HG03342 (cell line): Measurements from ENCODE around the gene PGBD5.

Experiments used
- ATAC-seq: cut with Tn5 transposase; IDR thresholded peaks from one replicate; pipeline ENCODE4 v1.9.1; 2021; ENCODE audit warnings: mild to moderate bottlenecking, moderate library complexity; ENCODE audit not compliant: unreplicated experiment

Gene PGBD5

DNA sequence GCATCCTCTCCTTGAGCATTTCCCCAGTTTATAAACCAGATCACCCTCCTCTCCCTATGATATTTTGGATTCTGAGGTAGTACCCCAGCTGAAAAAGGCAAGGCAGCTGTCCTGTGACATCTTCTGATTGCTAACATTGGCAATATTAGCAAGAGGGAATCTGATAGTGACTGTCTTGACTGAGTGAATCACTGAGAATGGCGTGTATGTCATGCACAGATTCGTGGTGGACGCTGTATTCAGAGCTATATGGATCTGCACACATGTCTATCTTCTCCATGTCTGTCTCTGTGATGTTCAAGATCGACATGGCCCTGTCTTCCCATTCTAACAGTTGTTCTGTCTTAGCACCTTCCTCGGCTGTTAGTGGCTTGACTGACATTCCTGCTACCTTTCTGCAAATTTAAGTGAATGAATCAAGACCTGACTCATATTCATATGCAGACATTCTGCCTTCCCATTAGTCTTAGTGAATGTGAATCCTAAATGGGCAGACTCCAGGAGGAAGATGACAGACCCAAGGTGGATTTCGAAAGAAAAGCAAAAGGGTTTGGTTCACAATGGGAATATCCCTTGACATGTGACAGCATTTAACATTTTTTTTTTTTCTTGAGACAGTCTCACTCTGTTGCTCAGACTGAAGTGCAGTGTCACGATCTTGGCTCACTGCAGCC is 97.7 kb downstream of the PGBD5 start:
- no peak for ATAC-seq

DNA sequence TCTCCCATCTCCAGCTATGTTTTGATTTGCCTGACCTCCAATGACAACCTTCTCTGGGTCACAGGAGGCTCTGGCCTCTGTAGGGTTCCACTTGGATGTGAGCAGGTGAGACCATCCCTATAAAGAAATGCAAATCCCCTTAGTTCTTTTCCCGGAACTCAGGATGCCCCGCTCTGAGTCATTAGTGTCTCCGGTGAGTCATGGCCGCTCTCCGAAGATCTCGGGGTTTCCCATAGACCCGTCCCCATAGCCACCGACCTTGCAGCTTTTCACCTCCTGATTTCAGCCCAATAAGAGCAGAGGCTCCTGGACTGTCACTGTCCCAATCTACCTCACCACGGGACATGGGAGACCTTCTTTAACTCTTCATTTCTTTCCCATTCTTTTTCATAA is 98.2 kb downstream of the PGBD5 start:
- ATAC-seq, result no peak

DNA sequence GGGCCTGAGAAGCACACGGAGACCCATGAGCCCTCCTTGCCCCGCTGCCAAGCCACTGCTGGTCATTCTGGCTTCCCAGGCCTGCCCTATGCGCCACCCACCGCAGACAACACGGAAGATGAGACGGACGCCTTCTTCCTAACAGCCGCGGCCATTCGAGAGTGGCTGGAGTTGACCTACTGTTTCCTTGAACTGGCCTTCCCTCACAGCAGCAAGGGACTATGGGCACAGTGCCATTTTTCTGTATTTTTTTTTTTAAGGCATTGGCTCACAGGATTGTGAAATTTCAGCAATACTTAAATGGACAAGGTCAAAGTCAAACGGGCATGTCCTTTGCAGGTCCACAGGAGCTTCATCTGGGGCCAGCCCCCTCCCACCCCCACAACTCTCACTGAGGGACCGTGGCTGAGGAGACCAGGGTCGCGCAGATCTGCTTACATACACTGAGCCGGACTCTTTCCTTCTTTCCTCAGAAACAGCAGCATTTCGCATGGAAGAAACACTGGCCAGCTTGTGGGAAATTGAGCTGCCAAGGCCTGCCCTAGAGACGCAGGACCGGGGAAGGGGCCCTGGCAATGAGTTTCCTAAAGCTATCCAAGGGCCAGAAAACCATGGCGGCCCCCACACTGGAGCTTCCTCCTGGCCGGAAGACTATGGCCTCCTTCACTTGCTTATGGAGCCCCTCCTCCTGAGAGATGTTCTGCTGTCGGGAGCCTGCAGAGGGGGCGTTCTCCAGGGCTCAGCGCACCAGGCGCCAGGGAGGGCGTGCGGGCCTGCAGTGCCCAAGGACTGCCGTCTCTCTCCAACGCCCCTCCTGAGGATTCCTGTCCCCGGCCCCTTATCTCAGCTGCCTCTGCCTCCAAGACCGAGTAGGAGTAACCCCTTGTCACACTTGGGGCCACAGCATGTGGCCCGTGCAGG is 98.9 kb downstream of the PGBD5 start:
- ATAC-seq, result no peak

DNA sequence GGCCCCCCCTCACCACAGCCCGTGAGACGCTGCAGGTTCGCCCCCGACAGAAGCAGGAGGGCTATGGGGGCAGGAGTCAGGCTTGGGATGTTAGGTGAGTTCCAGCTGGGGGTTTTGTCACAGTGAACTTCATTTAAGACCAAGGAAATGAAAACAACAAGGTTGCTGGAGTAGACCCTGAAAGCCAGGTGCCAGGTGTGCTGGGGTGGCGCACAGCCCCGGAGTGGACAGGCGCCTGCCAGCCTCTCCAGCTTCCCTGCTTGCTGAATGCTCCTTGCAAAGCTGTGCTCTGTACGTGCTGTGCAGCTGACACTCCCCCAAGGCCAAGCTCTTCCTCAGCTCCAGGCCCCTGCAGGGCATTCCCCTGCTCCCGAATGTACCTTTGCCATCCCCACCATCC is 102.4 kb downstream of the PGBD5 start:
- no peak for ATAC-seq

DNA sequence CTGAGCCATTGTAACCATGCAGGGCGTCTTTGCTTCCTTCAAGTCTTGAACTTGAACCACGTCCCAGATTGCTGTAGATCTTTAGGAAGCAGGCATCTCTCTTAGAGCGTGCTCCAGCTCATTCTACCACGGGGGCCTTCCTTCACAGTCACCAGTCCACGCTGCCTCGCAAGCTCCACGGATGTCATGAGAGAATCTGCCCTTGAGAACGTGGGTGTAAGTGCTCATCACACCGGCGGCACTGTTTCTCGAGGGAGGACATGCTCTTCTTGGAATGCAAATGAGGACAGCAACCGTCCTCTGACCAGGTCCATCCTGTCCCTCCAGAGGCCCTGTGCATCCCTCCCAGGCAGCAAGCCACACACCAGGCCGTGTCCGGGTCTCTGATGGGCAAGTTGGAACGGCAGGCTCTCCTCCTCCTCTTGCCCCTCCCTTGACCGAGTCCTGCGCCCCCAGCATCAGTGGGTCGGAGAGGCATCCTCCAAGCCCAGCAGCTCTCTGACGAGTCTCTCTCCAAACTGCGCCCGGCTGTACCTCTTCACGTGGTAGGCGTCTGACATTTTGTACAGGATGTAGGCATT is 103.1 kb downstream of the PGBD5 start:
- ATAC-seq, result no peak

DNA sequence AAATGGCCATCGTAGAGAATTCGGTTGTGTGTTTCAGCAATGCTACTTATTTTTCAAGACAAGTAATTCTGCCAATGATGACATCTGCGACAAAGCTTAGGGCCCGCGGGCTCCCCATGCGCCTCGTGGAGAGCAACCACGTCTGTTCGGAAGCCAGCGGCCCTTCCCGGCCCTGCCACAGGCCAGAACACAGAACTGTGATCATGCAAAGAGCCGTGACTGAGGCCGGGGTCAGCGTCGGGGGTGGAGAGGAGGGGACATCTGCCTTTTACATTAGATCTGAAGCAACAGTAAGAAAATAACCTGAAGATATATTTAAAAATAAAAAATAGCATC is 103.7 kb downstream of the PGBD5 start:
- ATAC-seq, result no peak

DNA sequence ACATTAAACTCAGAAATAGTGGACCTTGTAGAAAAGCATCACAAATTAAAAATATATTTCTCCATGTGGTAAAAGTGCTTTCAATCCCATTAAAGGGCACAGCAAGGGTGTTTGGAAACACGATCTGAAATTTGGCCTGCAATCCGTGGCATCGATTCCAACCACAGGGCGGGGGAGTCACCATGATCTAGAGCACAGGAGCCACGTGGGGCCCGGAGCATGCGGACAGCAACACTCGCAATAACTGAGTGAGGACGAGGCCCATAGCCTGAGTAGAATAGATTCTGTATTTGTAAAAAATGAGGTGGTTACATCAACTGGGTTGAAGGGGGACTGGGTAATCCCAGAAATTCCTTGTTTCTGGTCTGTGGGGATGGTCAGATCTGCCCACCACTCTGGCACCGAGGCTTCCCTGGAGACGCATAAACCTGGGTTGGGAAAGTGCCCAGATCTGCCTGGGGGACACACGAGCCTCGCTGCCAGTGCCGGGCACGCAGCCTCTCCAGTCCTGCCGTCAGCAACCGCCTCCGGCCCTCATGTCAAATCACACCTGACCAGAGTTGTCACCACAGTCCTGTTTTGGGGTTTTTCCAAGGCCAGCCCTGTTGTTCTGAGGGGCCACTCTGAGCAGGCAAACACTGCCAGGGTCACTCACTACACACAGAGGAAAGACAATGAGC is 104.3 kb downstream of the PGBD5 start:
- no peak for ATAC-seq

DNA sequence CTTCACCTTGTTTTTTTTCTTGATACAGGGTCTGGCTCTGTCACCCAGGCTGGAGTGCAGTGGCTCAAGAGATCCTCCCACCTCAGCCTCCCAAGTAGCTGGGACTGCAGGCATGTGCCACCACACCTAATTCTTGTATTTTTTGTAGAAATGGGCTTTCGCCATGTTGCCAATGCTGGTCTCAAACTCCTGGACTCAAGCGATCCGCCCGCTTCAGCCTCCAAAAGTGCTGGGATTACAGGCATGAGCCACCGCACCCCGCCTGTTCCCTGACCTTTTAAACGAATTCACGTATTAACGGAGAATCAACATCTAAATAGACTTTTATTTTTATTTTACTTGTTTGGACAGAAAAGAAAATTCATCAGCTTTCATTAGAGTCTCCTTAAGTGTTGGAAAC is 104.8 kb downstream of the PGBD5 start:
- no peak for ATAC-seq

DNA sequence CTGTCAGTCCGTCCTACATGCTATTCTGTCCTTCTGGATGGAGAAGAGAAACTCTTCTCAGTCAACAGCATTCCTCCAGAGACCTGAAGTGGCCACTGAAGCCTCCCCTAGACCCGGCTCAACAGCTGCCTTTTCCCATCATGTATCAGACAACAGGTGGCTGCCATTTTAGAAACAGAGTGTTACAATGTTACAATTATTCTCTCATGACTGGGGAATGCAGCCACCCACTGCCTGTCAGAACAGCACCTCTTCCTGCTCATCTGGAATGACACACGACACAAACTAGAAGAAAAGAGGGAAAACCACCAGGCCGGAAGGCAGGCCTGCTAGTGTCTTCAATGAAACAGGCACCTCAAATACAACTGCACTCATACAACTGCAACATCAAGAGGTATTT is 105.3 kb downstream of the PGBD5 start:
- no peak for ATAC-seq

DNA sequence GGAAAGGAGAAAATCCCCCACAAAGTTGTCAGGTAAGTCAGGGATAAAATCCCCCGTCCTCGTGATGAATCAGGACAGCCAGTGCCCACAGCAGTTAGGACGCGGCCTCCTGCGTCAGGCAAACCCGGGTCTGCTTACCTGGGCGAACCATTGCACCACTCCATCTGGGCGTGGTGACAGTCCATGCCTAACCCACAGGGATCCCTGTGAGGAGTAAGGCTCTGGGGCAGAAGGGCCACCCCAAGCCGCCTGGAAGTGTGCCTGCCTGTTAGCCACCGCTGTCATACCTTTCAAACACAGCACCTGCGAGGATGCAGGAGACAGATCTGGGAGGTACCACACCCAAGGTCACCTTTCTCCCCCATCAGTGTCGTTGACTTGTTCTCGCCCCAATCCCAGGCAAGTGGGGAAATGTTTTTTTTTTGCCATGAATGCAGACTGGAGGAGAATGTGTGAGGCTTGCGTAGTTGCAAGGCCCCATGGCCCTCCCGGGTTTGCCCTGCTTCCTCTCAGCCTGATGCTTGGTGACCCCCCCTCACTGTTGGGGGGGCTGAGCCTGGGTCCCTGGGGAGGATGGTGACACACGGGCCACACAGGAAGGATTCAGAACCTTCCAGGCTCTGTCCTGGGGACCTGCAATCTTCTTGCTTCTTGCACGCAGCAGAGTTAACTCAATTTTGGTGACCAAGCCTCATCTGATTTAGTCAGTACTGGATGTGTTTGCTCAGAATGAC is 107.0 kb downstream of the PGBD5 start:
- ATAC-seq, result no peak

DNA sequence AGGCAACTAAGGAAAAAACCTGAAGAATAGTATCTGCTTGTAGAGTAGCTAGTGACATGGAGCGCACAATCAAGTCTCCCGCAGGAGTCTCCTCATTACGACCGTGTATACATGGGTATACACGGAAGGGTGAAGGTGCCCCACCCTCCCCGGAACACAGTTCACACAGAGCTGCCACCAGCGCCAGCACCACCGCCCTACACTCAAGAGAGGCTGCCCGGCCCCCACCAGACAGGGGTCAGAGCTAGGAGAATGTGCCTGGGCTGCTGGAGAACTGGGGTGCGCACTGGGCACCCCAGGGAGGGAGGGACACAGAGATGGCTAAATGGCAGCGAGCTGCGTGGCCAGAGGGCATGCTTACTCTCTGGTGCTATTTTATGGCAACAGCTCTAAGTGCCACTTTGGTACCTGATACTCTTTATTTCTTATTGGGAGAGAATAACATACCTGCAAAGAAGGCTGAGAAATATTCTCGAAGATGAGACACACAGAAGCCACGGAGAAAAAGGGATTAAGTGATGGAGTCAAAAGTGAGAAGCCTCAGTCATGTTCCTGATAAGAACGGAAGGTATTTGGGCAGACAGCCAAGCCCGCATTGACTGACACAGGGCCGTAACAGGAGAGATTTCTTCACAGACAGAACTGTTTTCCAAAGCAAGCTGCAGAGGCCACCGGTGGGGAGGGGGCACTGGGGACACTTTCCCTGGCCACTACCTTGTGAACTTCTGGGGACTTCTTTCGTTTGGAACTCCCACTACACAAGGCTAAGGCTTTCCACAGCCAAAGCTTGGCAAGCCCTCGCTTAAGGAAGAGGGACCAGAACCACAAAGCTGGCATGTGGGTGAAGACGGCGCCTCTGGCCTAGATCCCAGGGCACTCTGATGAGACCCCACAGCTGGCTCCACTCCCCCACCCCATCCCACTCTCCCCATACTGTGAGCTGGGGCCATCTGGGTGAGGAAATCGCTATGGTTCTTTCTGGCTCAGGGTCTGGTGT is 108.0 kb downstream of the PGBD5 start:
- ATAC-seq, result no peak

DNA sequence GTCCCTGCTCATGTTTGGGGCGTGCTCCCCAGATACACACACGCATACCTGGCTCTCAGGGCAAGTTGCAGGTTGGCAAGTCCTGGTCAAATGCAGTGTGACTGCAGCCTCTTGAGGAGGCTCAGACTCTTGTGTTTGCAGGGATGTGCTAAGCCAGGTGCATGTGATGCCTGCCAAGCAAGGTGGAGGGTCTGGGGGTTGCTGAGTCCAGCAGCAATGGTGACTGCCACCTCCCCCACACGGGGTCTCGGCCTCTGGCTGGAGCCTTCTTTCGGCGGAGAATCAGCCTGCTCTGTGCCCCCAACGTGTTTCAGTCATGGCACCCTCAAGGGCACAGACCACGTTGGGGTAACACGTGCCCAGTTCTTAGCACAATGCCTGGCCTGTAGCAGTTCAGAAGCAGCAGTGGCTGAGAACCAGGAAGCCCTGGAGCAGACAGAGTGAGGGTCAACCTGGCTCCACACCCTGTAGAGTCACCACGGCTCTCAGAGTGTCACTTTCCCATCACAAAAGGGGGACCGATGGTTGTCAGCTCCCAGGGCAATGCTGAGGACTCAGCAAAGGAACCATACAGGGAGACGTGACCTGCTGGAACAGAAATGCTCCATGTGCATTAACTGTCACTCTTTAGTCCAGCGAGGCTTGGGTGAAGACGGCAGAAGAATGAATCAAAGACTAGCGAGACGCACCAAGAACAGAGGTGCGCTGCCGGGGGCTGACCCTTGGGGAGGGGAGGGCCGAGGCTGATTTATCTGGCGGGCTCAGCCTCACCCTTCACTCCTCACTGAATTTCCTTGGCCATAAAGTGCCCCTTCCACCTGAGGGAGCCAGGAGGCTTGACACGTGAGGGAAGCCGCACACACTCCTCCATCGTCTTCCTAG is 109.0 kb downstream of the PGBD5 start:
- ATAC-seq, result no peak

DNA sequence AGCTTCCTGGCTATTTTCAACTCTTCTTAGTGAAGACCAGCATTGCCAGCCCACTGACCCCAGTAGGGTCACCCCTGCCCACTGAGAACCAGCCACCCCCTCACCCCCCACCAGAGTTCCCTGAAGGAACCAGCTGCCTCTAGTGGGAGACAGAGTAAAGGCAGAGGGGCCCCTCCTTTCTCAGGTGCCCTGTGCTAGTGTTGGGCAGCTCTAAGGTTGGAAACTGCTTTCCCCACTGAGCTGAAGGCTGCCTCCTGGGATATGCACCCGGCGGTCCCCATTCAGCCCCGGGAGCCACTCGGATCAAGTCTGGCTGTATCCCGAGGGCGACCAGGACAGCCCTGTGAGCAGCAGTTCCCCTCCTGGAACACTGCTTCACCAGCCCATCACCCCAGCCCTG is 111.0 kb downstream of the PGBD5 start:
- ATAC-seq, result no peak

DNA sequence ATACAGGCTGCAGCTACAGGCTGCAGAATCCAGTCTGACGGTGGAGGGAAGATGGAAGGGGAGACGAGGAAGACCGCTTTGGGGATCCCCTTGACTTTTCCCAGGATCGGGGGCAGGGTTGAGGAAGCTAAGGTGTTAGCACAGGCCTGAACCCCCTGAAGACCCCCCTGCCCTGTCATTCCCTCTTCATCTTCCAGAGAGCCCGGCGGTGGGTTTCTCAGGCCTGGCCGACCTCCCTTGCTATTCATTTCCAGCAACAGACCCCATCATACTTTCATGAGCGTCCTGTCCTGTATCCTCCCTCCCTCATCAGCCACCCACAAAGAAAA is 112.0 kb downstream of the PGBD5 start:
- no peak for ATAC-seq

DNA sequence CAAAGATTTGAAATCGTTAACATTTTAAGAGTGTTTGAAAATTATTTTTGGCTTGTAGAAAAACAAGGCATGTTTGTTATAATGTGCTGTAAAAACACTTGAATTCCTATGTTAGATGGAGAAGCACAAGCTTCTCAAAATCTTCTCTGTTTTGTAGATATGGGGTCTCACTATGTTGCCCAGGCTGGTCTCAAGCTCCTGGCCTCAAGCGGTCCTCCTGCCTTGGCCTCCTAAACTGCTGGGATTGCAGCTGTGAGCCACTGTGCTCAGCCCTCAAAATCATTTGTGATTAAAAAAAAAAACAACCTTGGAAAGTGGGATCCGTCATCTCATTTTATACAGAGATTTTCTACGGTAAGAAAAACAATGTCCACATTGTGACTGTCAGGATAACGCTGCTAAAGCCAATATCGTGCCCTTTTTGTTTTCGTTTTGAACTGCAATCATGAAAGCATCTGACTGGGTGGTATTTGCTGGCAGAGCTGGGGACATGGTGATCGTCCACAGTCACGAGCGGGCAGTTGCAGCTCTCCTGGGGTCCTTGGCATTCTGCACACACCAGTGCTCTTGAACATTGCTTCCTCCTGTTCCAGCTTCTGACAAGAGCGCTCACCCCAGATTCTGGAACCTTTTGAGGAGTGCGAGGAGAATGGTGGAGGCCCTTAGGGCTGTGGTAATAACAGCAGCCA is 112.5 kb downstream of the PGBD5 start:
- ATAC-seq, result no peak

DNA sequence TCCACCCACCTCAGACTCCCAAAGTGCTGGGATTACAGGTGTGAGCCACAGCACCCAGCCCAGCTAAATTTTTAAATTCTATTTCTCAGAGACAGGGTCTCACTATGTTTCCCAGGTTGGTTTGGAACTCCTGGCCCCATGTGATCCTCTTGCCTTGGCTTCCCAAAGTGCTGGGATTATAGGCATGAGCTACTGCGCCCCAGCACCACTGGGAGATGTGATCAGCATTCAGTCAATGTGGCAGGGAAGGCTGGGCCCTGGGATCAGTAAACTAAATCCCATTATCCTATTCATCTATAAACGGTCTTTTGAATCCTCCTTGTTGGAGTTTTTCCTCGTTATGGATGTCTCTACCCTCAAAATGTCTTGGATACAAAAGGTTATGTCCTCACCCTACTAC is 113.5 kb downstream of the PGBD5 start:
- no peak for ATAC-seq

DNA sequence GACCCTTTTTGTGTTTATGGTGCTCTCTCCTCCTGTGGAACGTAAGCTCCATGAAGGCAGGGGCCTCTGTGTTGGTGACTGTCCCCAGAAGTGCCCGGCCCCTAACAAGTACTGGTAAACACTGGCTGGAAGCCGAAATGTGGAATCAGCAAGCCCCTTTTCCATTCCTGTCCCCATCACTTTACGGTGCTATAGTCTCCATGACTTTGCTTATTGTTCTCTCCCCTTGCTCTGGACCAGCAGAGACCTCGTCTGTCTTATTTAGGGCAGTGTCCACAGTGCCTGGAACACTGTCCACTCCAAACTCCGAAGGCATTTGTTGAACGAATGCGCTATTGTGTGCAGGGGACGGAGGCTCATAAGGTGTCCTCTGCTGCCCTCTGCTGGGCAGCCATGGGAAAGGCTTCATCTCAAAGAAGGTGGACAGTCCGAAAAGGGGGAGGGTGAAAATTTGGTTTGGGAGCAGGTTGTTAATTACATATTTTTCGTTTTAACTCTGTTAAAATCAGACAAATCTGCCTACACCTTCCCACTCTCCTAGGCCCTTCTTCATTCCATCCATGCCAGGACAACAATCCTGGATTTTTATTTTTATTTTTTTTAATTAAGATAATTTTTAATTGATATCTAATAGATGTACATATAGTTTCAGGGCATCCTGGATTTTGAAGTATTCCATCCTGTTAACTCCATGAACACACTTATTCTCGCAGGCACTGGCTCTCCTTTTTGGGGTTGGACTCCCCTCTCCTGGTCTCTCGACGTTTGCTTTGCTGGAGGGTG is 115.6 kb downstream of the PGBD5 start:
- ATAC-seq, result no peak
